ENCODE data around the gene CLDN9. TPM values are rescaled to one million over a fixed set of nuclear protein-coding genes. Genes with fewer than 3 reads are reported as not detected.

Gene CLDN9
- total RNA-seq, 4 donors from 2014 or later: not detected

- Histone ChIP-seq H3K4me1 (peaks cover 41 to 77% (median 45%) of the 10 kb centered on the region in 3 donors), H3K27me3 (peaks cover 0 to 23% (median 4%) of the 10 kb centered on the region in 4 donors), H3K4me3 (peak overlapping the region in 3 of 4 donors; percentile 67 to 79 (median 79))
Observed at GRCh38 chr16:3022208-3022683, 9.5 kb downstream of the CLDN9 start.

DNA sequence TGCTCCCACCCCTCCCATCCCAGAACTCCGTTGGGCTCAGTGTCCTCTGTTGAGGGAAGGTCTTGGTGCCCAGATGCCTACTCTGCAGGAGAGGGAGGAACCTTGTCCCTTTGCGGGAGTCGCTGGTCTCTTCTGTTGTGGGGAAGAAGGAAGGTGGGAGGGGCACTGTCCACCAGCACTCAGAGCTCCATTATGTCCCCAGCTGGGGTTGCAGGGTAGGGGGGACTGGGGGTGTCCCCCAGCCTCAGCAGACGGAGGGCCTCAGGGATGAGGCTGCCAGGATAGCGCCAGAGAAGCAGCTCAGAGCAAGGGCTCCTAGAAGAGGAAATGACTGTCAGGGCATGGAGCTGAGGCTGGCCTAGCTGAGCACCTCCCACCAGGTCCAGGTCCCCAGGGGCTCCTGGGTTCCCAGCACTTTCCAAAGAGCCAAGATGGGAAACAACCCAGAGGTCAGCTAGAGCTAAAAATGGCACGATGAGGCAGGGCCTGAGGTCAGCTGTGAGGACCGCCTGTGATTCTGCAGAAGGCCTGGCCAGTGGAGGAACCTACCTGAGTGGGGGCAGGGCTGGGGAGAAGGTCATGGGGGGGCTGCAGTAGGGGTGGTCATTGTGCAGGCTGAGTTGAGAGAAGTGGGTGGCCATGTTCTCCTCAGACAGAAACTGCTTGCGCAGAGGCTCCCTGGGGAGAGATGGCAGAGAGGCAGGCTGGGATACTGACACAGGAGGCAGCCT, 10.1 kb downstream of the CLDN9 start:
- no peak for DNase-seq
- WGBS, 2 donors: 10 to 24% methylated on average over 2 to 3 of the region's 8 CpGs
- no peak for TF ChIP-seq POLR2A (IDR thresholded peaks at IDR 0.05)
- TF ChIP-seq, protein P1, sequence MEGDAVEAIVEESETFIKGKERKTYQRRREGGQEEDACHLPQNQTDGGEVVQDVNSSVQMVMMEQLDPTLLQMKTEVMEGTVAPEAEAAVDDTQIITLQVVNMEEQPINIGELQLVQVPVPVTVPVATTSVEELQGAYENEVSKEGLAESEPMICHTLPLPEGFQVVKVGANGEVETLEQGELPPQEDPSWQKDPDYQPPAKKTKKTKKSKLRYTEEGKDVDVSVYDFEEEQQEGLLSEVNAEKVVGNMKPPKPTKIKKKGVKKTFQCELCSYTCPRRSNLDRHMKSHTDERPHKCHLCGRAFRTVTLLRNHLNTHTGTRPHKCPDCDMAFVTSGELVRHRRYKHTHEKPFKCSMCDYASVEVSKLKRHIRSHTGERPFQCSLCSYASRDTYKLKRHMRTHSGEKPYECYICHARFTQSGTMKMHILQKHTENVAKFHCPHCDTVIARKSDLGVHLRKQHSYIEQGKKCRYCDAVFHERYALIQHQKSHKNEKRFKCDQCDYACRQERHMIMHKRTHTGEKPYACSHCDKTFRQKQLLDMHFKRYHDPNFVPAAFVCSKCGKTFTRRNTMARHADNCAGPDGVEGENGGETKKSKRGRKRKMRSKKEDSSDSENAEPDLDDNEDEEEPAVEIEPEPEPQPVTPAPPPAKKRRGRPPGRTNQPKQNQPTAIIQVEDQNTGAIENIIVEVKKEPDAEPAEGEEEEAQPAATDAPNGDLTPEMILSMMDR (IDR thresholded peaks at IDR 0.05): no peak
- no peaks in the 10 kb centered on the region for H3K9me3 ChIP-seq
- intact Hi-C loops (cut with DNase I): no loop called here
- H3K4me1 ChIP-seq: peaks cover 41 to 76% (median 46%) of the 10 kb centered on the region in 3 donors
- peak overlapping the region; percentile 92 to 98 (median 96) for H3K27ac ChIP-seq
- peaks cover 0 to 17% (median 2%) of the 10 kb centered on the region in 4 donors for H3K27me3 ChIP-seq
- peaks cover 5 to 27% (median 9%) of the 10 kb centered on the region in 3 donors for H3K36me3 ChIP-seq
- H3K4me3 ChIP-seq: peak overlapping the region in 3 of 4 donors; percentile 65 to 79 (median 79)

More at GRCh38 chr16:3022208-3022683, 9.5 kb downstream of the CLDN9 start:
- H3K9me3 ChIP-seq: no peaks in the 10 kb centered on the region
- no peak for TF ChIP-seq POLR2A (IDR thresholded peaks at IDR 0.05)
- TF ChIP-seq, protein P1 (IDR thresholded peaks at IDR 0.05): no peak
- no peak for DNase-seq
- peaks cover 4 to 21% (median 7%) of the 10 kb centered on the region in 3 donors for H3K36me3 ChIP-seq
- intact Hi-C loops (cut with DNase I): no loop called here
- 12 to 16% methylated on average over 6 to 8 of the region's 8 CpGs for WGBS, 2 donors
- peak overlapping the region; percentile 92 to 98 (median 96) for H3K27ac ChIP-seq

GRCh38 chr16:3023415-3023668, 10.6 kb downstream of the CLDN9 start:
- Histone ChIP-seq H3K27ac (peak overlapping the region; percentile 92 to 98 (median 96)), H3K4me1 (peaks cover 42 to 76% (median 51%) of the 10 kb centered on the region in 3 donors), H3K36me3 (peaks cover 5 to 29% (median 9%) of the 10 kb centered on the region in 3 donors), H3K27me3 (peaks cover 0 to 13% (median 0%) of the 10 kb centered on the region in 4 donors), H3K9me3 (no peaks in the 10 kb centered on the region), H3K4me3 (peak overlapping the region; percentile 42 to 79 (median 72))
- intact Hi-C loops (cut with DNase I): no loop called here
- TF ChIP-seq, protein P1 (IDR thresholded peaks at IDR 0.05): no peak
- TF ChIP-seq POLR2A (IDR thresholded peaks at IDR 0.05): no peak
- DNase-seq: no peak
- WGBS, 2 donors: 11 to 20% methylated on average over 3 of the region's 6 CpGs

GRCh38 chr16:3023669-3024478, 11.2 kb downstream of the CLDN9 start, which contains the start of the genes HCFC1R1 and THOC6:
TSS of gene HCFC1R1 (minus strand) at chr16:3023942. CDS start at chr16:3023941, 1 bp downstream.
TSS of gene THOC6 (plus strand) at chr16:3024035. CDS start at chr16:3024327, 292 bp downstream.
- peaks cover 0 to 13% (median 0%) of the 10 kb centered on the region in 4 donors for H3K27me3 ChIP-seq
- intact Hi-C loops (cut with DNase I): no loop called here
- H3K4me1 ChIP-seq: peaks cover 48 to 77% (median 55%) of the 10 kb centered on the region in 3 donors
- TF ChIP-seq, protein P1 (IDR thresholded peaks at IDR 0.05): peak in 2 of 6 experiments; percentile 2 to 33
- TF ChIP-seq POLR2A (IDR thresholded peaks at IDR 0.05): peak in 2 of 4 donors; percentile 62 to 66
- peaks cover 5 to 29% (median 9%) of the 10 kb centered on the region in 3 donors for H3K36me3 ChIP-seq
- H3K27ac ChIP-seq: peak within 1 kb of the TSS; percentile 92 to 98 (median 96)
- H3K4me3 ChIP-seq: peak within 1 kb of the TSS; percentile 42 to 79 (median 72)
- DNase-seq: peak; percentile 93
- no peaks in the 10 kb centered on the region for H3K9me3 ChIP-seq
- WGBS, 2 donors: 0 to 1% methylated on average over 19 to 27 of the region's 69 CpGs

Measured in esophagus squamous epithelium (tissue), 5 donors.